Neuronal stem cell (in vitro differentiated cells): ENCODE data around the gene HELZ2.
"Not testable (repeated sequence)": the region's sequence is repeated elsewhere in the genome, so short reads cannot be mapped to it uniquely, and the experiment has no call there.

Experiments
- DNase-seq: peaks from one replicate; pipeline ENCODE4 v3.0.0-alpha.2; 2013; ENCODE audit warnings: low spot score
- H2AFZ ChIP-seq: one replicate; pipeline ENCODE4 v1.6.1; 2013; ENCODE audit warnings: mild to moderate bottlenecking, low read length, inconsistent platforms
- H2AK5ac ChIP-seq: 2 replicates; pipeline ENCODE4 v1.6.1; 2013; ENCODE audit warnings: low read depth, mild to moderate bottlenecking, inconsistent platforms, low read length, moderate library complexity, mixed read lengths
- H2BK120ac ChIP-seq: 2 replicates; pipeline ENCODE4 v1.6.1; 2013; ENCODE audit warnings: low read depth, mild to moderate bottlenecking, inconsistent platforms, low read length, moderate library complexity, mixed read lengths
- H2BK12ac ChIP-seq: one replicate; pipeline ENCODE4 v1.6.1; 2013; ENCODE audit warnings: low read length, inconsistent platforms
- H2BK15ac ChIP-seq: 2 replicates; pipeline ENCODE4 v1.6.1; 2013; ENCODE audit warnings: mild to moderate bottlenecking, low read length, inconsistent platforms, mixed read lengths
- H2BK5ac ChIP-seq: one replicate; pipeline ENCODE4 v1.6.1; 2013; ENCODE audit warnings: inconsistent platforms, mild to moderate bottlenecking, low read length, moderate library complexity
- H3K14ac ChIP-seq: one replicate; pipeline ENCODE4 v1.6.1; 2013; ENCODE audit warnings: low read length, inconsistent platforms
- H3K18ac ChIP-seq: 2 replicates; pipeline ENCODE4 v1.6.1; 2013; ENCODE audit warnings: low read length, inconsistent platforms
- H3K23ac ChIP-seq: 2 replicates; pipeline ENCODE4 v1.6.1; 2013; ENCODE audit warnings: low read depth, mild to moderate bottlenecking, mixed read lengths, low read length, inconsistent platforms; ENCODE audit not compliant: poor library complexity
- H3K27ac ChIP-seq: replicated peaks from 3 replicates; pipeline ENCODE4 v1.5.1; 2013; ENCODE audit warnings: low read length, inconsistent platforms
- H3K27me3 ChIP-seq, 3 experiments: 2 replicates each; pipeline ENCODE4 v1.6.1; 2013; ENCODE audit warnings: low read length in 3 of 3, mild to moderate bottlenecking in 2 of 3, inconsistent platforms in 1 of 3, low read depth in 1 of 3, mixed read lengths in 1 of 3, moderate library complexity in 1 of 3; ENCODE audit not compliant: control insufficient read depth in 3 of 3, insufficient read depth in 3 of 3
- H3K36me3 ChIP-seq, 2 donors: replicated peaks in 1 of 2; 2 replicates each; pipeline ENCODE4 v1.6.1; 2013; ENCODE audit warnings: low read length in 2 of 2; ENCODE audit not compliant: control insufficient read depth in 2 of 2, insufficient read depth in 2 of 2
- H3K4ac ChIP-seq: 2 replicates; pipeline ENCODE4 v1.6.1; 2013; ENCODE audit warnings: inconsistent platforms, mild to moderate bottlenecking, low read length, moderate library complexity
- H3K4me1 ChIP-seq, 2 donors: 1 replicate in 1 of 2; 2 replicates in 1 of 2; pipeline ENCODE4 v1.6.1; 2013; ENCODE audit warnings: low read length in 2 of 2, low read depth in 1 of 2; ENCODE audit not compliant: control insufficient read depth in 2 of 2, insufficient read depth in 1 of 2
- H3K4me2 ChIP-seq: one replicate; pipeline ENCODE4 v1.6.1; 2013; ENCODE audit warnings: mild to moderate bottlenecking, low read length, inconsistent platforms; ENCODE audit not compliant: insufficient read depth, poor library complexity, severe bottlenecking
- H3K4me3 ChIP-seq, 2 donors: 2 replicates each; pipeline ENCODE4 v1.5.1; 2013; ENCODE audit warnings: low read length in 2 of 2, mild to moderate bottlenecking in 2 of 2, inconsistent platforms in 1 of 2, moderate library complexity in 1 of 2
- H3K79me1 ChIP-seq: one replicate; pipeline ENCODE4 v1.6.1; 2013; ENCODE audit warnings: low read depth, mild to moderate bottlenecking, inconsistent platforms, low read length, moderate library complexity
- H3K9ac ChIP-seq: one replicate; pipeline ENCODE4 v1.6.1; 2013; ENCODE audit warnings: mild to moderate bottlenecking, low read depth, low read length, inconsistent platforms; ENCODE audit not compliant: poor library complexity
- H3K9me3 ChIP-seq, 2 donors: replicated peaks in 1 of 2; 2 replicates each; pipeline versions ENCODE3 to v1.6.1; 2013; ENCODE audit warnings: low read length in 2 of 2, mild to moderate bottlenecking in 2 of 2, inconsistent platforms in 1 of 2, low read depth in 1 of 2, mixed read lengths in 1 of 2, moderate library complexity in 1 of 2; ENCODE audit not compliant: control insufficient read depth in 2 of 2, insufficient read depth in 1 of 2
- H4K8ac ChIP-seq: one replicate; pipeline ENCODE4 v1.6.1; 2013; ENCODE audit warnings: low read depth, mild to moderate bottlenecking, inconsistent platforms, low read length, moderate library complexity
- H4K91ac ChIP-seq: one replicate; pipeline ENCODE4 v1.6.1; 2013; ENCODE audit warnings: low read length, low read depth, mild to moderate bottlenecking, inconsistent platforms; ENCODE audit not compliant: poor library complexity
- WGBS, 2 donors: extraction: QIAGEN DNeasy Blood & Tissue Kit; methylation state at CpG; one replicate each; pipeline ENCODE4 v1.1.7; 2013; ENCODE audit warnings: missing lambda C conversion rate in 2 of 2, mixed read lengths in 1 of 2; ENCODE audit not compliant: insufficient read length in 2 of 2, insufficient replicate concordance in 1 of 2; ENCODE audit errors: extremely low coverage in 2 of 2; 5-methylcytosine and 5-hydroxymethylcytosine counted together

Gene HELZ2

GRCh38 chr20:63617092-63617875 lies 43.2 kb upstream of the HELZ2 start:
- Histone ChIP-seq H2BK15ac (no peak overlapping the region), H3K18ac (no peak overlapping the region), H4K8ac (no peak overlapping the region), H3K4me1 (no peaks in the 10 kb centered on the region), H2BK12ac (no peak overlapping the region), H2AK5ac (no peak overlapping the region), H3K27me3 (no peaks in the 10 kb centered on the region), H3K14ac (no peak overlapping the region), H3K9me3 (peaks cover 5 to 17% of the 10 kb centered on the region in 2 donors), H4K91ac (no peak overlapping the region), H3K79me1 (peaks cover 5% of the 10 kb centered on the region), H3K9ac (no peak overlapping the region), H3K27ac (no peak overlapping the region), H3K4me2 (no peak overlapping the region), H3K36me3 (peaks cover 29 to 63% of the 10 kb centered on the region in 2 donors), H2BK5ac (peak overlapping the region; percentile 3), H3K4ac (no peak overlapping the region), H2AFZ (no peak overlapping the region), H3K4me3 (no peak overlapping the region), H3K23ac (no peak overlapping the region), H2BK120ac (no peak overlapping the region)
- DNase-seq = no peak
- WGBS, 2 donors = no CpG with 5 or more reads among the region's 41 CpGs

GRCh38 chr20:63613863-63614594 lies 40.0 kb upstream of the HELZ2 start:
- Histone ChIP-seq H3K9me3 (peaks cover 5 to 17% of the 10 kb centered on the region in 2 donors), H3K36me3 (peaks cover 29 to 61% of the 10 kb centered on the region in 2 donors)
- H2BK15ac ChIP-seq, DNase-seq, H2BK120ac ChIP-seq, H2AK5ac ChIP-seq, H3K4me2 ChIP-seq, H4K91ac ChIP-seq, H2BK5ac ChIP-seq, H3K4ac ChIP-seq, H4K8ac ChIP-seq, H3K14ac ChIP-seq, H3K9ac ChIP-seq, H2BK12ac ChIP-seq, H3K27me3 ChIP-seq, H3K23ac ChIP-seq, H3K4me1 ChIP-seq, H3K18ac ChIP-seq, H3K79me1 ChIP-seq, H3K4me3 ChIP-seq, H3K27ac ChIP-seq, H2AFZ ChIP-seq: not testable (repeated sequence)
- WGBS, 2 donors = no CpG with 5 or more reads among the region's 18 CpGs

GRCh38 chr20:63612276-63612931 lies 38.4 kb upstream of the HELZ2 start:
- WGBS, 2 donors = no CpG with 5 or more reads among the region's 20 CpGs
- H3K23ac ChIP-seq = no peak overlapping the region
- no peak for DNase-seq

GRCh38 chr20:63611646-63612045 lies 37.6 kb upstream of the HELZ2 start:
- Histone ChIP-seq H2BK12ac (no peak overlapping the region), H3K23ac (no peak overlapping the region), H3K4ac (no peak overlapping the region), H3K27ac (no peak overlapping the region), H3K4me1 (no peaks in the 10 kb centered on the region), H3K9ac (no peak overlapping the region), H4K8ac (no peak overlapping the region), H2AK5ac (no peak overlapping the region), H2AFZ (no peak overlapping the region), H3K36me3 (peaks cover 15 to 37% of the 10 kb centered on the region in 2 donors), H3K27me3 (no peaks in the 10 kb centered on the region), H3K79me1 (no peaks in the 10 kb centered on the region), H2BK120ac (no peak overlapping the region), H4K91ac (no peak overlapping the region), H3K18ac (no peak overlapping the region), H3K4me3 (no peak overlapping the region), H2BK5ac (no peak overlapping the region), H3K14ac (no peak overlapping the region), H3K9me3 (peaks cover 5 to 17% of the 10 kb centered on the region in 2 donors), H2BK15ac (no peak overlapping the region), H3K4me2 (no peak overlapping the region)
- no peak for DNase-seq
- WGBS, 2 donors = no CpG with 5 or more reads among the region's 10 CpGs

More at GRCh38 chr20:63612276-63612931, 38.4 kb upstream of the HELZ2 start:
- H3K4me3 ChIP-seq = peak overlapping the region in 1 of 2 donors; percentile 14
- no peak overlapping the region for H3K27ac ChIP-seq
- no peaks in the 10 kb centered on the region for H3K79me1 ChIP-seq
- H3K4me1 ChIP-seq = no peaks in the 10 kb centered on the region
- no peak overlapping the region for H3K9ac ChIP-seq
- no peaks in the 10 kb centered on the region for H3K27me3 ChIP-seq
- H2BK5ac ChIP-seq = no peak overlapping the region
- H2BK12ac ChIP-seq = no peak overlapping the region
- no peak overlapping the region for H3K4ac ChIP-seq
- no peak overlapping the region for H2AK5ac ChIP-seq
- no peak overlapping the region for H4K8ac ChIP-seq
- no peak overlapping the region for H3K14ac ChIP-seq
- H2BK15ac ChIP-seq = no peak overlapping the region
- H3K4me2 ChIP-seq = no peak overlapping the region
- no peak overlapping the region for H4K91ac ChIP-seq
- H3K36me3 ChIP-seq = peaks cover 18 to 45% of the 10 kb centered on the region in 2 donors
- H3K9me3 ChIP-seq = peaks cover 5 to 17% of the 10 kb centered on the region in 2 donors
- H3K18ac ChIP-seq = no peak overlapping the region
- H2BK120ac ChIP-seq = no peak overlapping the region
- H2AFZ ChIP-seq = no peak overlapping the region
